NCI-H2196 (cell line): Measurements from ENCODE around the gene MSANTD2.
A peak's percentile ranks its signal among the peaks of the same experiment; 100 is the strongest.

Experiments used
- DNase-seq: peaks from one replicate; lab custom pipeline; 2025; ENCODE audit not compliant: unreplicated experiment; lab: John Stamatoyannopoulos, UW

Gene MSANTD2

DNA sequence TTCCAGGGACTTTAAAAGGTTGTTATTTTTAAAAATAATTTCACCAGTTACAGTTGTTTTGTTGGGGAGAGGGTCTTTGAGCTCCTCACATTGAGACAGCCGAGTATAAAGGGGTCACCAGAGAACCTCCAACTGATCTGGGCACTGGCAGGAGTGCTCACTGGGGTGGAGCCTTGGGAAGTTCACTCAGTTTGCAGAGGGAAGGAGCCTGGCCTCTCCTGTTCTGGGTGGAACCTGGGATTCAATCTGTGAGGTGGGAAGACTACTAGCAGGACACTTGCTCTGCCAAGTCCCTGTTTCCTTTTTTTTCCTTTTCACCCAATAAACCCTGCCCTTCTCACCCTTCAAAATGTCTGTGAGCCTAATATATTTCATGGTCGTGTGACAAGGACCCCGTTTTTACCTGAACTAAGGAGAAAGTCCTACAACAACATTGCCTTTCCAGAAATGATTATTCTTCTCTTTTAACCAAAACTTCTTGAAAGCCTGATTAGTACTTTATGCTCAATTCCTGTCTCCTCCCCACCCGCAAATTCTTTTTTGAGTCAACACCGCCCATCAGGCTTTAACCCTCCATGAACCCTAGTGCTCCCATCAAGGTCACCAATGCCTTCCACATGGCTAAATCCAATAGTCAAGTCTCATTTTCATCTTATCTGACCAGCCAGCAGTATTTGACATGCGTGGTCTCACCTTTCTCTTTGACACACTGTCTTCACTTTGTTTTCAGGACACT is 22.0 kb upstream of the MSANTD2 start:
- DNase-seq = no peak

- DNase-seq = no peak
These were observed 16.8 kb upstream of the MSANTD2 start for GRCh38 chr11:124817036-124817435.

GRCh38 chr11:124814739-124815138 is 14.5 kb upstream of the MSANTD2 start:
- DNase-seq = no peak

DNA sequence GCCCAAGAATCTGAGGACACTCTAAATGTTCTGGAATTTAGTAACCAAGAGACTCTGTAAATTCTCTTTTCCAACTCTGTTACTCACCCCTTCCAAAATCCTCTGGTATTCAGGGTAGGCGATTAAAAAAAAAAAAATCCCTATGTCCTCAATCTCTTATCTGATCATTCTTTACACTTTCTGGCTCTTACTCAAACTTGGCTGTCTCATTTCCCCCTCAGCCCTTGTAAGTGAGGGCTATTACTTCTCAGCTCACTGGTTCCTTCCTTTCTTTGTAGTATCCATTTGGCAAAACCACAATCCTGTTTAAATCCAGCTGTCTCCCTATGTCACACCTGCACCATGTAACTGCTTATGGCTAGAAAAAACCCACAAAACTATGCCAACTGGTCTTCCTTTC is 12.7 kb upstream of the MSANTD2 start:
- DNase-seq = no peak

DNA sequence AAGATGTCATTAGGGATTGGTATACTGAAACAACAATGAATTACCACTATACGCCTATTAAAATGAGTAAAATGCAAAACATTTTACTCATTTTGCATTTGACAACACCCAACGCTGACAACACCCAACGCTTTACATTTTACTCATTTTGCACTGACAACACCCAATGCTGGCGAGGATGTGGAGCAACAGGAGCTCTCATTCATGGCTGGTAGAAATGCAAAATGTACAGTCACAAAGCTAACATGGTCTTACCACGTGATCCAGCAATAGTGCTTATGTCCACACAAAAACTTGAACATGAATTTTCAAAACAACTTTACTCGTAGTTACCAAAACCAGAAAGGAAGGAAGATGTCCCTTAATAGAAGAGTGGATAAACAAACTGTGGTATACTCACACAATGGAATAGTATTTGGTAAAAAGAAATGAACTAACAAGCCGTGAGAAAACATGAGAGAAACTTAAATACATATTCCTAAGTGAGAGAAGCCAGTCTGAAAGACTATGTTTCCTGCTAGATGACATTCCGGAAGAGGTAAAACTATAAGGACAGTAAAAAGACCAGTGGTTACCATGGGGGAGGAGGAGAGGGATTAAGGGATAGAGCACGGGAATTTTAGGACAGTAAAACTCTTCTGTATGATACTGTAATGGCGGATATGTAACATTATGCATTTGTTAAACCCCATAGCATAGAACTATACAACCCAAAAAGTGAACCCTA is 11.4 kb upstream of the MSANTD2 start:
- DNase-seq = no peak

DNA sequence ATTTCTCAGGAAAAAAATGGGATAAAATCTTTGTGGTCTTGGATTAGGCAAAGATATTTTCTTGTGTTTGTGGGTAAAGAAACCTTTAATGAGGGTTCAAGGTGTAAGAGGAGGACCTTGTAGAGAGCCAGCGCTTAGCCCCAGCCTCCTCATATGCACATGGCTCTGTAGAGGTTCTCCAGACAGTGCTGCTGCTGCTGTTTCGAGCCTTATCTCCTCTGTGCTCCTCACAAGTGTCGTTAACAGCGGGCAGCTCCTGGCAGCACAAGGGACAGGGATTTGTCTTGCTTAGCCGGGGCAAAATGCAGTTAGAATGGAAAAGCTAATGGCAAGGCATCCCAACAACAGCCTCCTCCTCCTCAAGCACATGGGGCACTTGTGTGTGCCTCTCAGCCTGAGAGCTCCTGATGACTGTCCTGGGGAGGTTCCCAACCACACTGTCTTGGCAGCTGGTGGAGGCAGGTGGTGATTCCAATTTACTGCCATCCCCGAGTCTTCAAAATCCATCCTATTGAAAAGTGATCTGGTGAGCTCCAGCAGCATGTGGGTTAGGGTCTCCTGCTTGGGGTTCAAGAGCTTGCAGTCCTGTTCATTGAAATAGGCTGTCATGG is 7.6 kb upstream of the MSANTD2 start:
- DNase-seq = no peak

- no peak for DNase-seq
These were observed 7.0 kb upstream of the MSANTD2 start for GRCh38 chr11:124807201-124807600.

DNA sequence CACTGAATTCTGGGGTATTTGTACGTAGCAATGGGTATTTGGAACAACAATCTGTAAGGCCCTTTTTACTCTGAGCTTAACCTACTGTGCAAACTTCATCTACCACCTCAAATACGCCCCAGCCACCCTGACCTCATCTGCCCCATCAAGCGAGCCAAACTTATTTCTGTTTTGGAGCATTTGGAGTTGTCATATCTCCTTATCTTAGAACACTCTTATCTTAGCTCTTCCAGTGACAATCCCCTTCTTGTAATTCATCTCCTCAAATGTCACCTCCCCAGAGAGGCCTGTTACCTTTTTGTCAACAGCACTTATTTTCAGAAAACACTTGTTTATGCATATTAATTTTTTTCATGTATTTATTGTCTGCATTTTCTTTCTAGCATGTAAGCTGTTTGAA is 4.7 kb upstream of the MSANTD2 start:
- DNase-seq = no peak

DNA sequence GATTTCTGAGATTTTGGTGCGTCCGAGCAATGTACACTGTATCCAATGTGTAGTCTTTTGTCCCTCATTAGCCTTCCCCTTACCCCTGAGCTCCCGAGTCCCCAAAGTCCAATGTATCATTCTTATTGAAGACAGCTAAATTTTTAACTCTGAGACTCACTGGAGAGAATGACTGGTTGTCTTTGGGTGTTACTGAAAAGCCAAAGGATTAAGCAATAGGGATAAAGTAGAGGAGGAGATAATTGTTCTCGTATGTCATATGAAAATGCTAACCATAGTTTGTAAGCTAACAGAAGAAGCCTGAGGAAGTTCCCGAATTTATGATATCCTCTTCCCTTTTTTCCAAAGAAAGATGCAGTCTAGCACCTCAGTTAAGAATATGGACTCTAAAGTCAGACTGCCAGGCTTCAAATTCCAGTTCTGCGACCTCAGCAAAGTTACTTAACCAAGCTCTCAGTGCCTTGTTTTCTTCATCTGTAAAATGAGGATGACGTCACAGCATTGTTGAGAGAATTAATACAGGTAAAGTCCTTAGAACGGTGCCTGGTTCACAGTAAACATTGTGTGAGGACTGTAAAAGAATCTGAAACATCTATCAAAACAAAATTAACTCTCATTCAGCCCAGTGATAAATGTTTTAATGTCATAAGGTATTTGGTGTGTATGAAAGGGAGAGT is 1.6 kb upstream of the MSANTD2 start:
- DNase-seq = no peak

DNA sequence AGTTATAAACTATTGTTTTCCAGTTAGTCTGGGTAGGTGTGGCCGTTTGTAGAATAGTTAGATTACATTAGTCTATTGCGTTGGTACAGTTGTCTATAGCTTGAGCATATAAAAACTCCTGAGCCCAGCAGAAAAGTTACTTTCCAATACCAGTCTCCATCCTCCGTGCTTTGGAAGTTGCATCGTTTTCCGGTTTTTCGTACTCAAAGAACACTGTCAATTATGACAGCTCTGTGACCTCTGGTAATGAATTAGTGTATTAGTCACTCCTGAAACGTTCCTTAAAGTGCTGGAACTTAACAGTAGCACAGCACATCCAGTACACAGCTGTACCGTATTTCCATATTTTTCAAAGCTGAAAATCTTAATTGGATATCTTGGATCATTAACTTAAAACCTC is 808 bp upstream of the MSANTD2 start:
- no peak for DNase-seq

GRCh38 chr11:124799348-124800225 is 619 bp downstream of the MSANTD2 start:
- peak; percentile 33 for DNase-seq

DNA sequence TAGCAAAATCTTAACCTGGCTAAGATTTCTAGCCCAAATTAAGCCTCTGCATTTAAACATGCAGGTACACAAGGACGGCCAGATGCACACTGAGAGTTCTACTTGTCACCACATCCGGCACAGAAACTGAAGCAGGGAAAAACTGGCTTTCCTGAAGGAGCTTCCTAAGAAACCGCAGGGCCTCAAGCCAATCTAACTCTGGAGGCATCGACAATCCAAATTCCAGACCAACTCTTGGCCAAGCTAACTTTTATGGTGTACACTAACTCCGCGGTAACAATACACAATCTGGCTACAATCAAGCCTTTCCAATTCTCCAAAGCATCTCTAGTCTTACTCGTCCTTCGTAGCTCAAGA is 1.2 kb downstream of the MSANTD2 start:
- no peak for DNase-seq

GRCh38 chr11:124796312-124796711 is 3.9 kb downstream of the MSANTD2 start:
- no peak for DNase-seq

GRCh38 chr11:124793466-124794278 is 6.5 kb downstream of the MSANTD2 start:
- peak; percentile 63 for DNase-seq

DNA sequence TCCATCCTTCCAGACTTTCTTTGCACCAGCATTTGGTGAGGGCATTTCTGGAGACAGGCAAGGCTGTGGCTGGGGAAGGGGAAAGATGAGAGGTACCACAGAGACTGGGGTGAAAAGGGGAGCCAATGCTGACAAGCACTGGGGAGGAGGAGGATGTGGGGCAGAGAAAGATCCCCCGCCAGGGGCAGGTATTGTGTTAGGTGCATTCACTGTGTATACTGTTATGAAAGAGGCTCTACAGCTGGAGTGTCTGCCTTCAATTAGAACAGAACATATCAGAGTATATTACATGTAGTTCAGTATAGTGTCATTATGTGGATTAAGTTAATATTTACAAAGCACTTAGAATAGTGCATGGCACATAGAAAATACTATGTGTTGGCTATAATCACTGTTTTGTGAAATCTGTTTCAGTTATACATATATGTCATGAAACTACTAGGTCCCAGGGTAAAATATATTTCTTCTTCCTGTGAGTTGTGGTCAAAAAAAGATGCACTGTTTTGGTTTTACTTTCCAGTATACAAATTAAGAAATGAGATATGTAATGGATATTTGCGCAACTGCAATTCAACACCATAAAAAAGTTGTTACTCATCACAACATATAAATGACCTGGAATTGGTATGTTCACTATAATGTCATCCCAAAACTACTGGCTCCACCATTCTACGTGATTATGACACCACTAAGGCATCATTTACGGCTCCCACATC is 8.4 kb downstream of the MSANTD2 start:
- no peak for DNase-seq

- no peak for DNase-seq
These were observed 11.7 kb downstream of the MSANTD2 start for GRCh38 chr11:124788521-124788920.

- no peak for DNase-seq
These were observed 16.2 kb downstream of the MSANTD2 start for GRCh38 chr11:124784051-124784450.

DNA sequence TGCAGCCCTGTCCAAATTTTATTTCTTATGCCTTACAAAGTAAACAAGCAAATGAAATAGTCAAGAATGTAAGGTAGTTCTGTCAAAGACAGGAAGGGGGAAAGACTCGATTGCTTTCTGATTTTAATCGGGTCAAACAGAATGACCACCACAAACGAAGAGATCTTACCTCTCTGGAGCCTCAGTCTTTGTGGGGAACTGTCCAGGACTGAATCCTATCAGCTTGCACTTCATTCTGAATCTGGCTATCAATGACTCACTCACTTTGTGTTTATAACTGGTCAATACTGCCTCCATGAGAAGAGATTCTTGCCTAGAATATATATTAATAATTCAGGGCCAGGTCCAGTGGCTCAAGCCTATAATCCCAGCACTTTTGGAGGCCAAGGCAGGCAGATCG is 17.2 kb downstream of the MSANTD2 start:
- no peak for DNase-seq

DNA sequence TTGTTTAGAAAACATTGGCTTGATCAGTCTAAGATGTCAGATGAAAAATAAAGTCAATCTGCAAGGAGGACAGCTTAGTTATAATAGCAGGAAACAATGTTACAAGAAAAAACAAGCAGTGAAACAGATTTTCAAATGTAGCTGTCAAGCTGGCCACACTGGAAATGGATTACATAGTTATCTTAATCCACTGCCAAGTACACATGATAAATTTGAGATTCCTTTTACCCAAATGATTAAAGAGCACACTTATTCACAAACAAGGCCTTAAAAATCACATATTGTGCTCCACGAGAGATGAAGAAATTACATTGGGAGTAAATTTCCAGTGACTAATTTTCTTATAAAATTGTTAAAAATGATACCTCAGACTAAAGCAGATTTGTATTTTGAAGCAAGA is 20.6 kb downstream of the MSANTD2 start:
- no peak for DNase-seq
